HTERT RPE-1 (cell line): ENCODE data around the gene NUMB.

Experiments
- in situ Hi-C: fragments of 300-500 bp; cut with MboI; formaldehyde crosslinking; loops from 4 replicates; pipeline ENCODE4 v1.14.3; 2020; ENCODE audit warnings: low sequenced_read_pairs

Gene NUMB

GRCh38 chr14:73249564-73250316 is 208.6 kb downstream of the NUMB start:
- in situ Hi-C loops, result no loop called here

- in situ Hi-C loops, result no loop called here
Measured at GRCh38 chr14:73249108-73249507, 209.2 kb downstream of the NUMB start.

- in situ Hi-C loops, result no loop called here
Measured at GRCh38 chr14:73248108-73248868, 210.1 kb downstream of the NUMB start.

GRCh38 chr14:73246387-73247150 is 211.8 kb downstream of the NUMB start:
- in situ Hi-C loops, result no loop called here

GRCh38 chr14:73245480-73246325 is 212.6 kb downstream of the NUMB start:
- in situ Hi-C loops, result no loop called here

GRCh38 chr14:73244541-73245290 is 213.6 kb downstream of the NUMB start:
- in situ Hi-C loops, result no loop called here

GRCh38 chr14:73243748-73244147 is 214.6 kb downstream of the NUMB start:
- in situ Hi-C loops, result no loop called here

GRCh38 chr14:73243341-73243740 is 215.0 kb downstream of the NUMB start:
- in situ Hi-C loops, result no loop called here

- in situ Hi-C loops, result no loop called here
Measured at GRCh38 chr14:73242357-73242901, 215.9 kb downstream of the NUMB start.

- in situ Hi-C loops, result no loop called here
Measured at GRCh38 chr14:73241481-73242165, 216.7 kb downstream of the NUMB start.

GRCh38 chr14:73240816-73241480 is 217.4 kb downstream of the NUMB start:
- in situ Hi-C loops, result no loop called here

- in situ Hi-C loops, result no loop called here
Measured at GRCh38 chr14:73239393-73240241, 218.7 kb downstream of the NUMB start.

GRCh38 chr14:73238941-73239340 is 219.4 kb downstream of the NUMB start:
- in situ Hi-C loops, result no loop called here

- in situ Hi-C loops, result no loop called here
Measured at GRCh38 chr14:73238424-73238852, 219.9 kb downstream of the NUMB start.

GRCh38 chr14:73237786-73238423 is 220.4 kb downstream of the NUMB start:
- in situ Hi-C loops, result no loop called here

GRCh38 chr14:73237219-73237785 is 221.0 kb downstream of the NUMB start, which contains the start of gene PAPLN:
PAPLN (plus strand) TSS chr14:73237506; CDS start chr14:73239779, 2,273 bp downstream.
- in situ Hi-C loops, result no loop called here
